Transverse colon (tissue), 4 donors: Measurements from ENCODE around the gene CFD. TPM values are rescaled to one million over a fixed set of nuclear protein-coding genes. Genes with fewer than 3 reads are reported as not detected.

Source experiments
- DNase-seq: peaks from one replicate; pipeline ENCODE4 v3.0.0-alpha.2; 2019
- H3K27ac ChIP-seq, 4 donors: fragments of 200-600 bp; sonication (generic); 2 replicates each; pipeline ENCODE4 v1.5.1; 2016 to 2018; ENCODE audit warnings: inconsistent platforms in 4 of 4
- H3K27me3 ChIP-seq: fragments of 200-600 bp; sonication (generic); 2 replicates; pipeline ENCODE4 v1.5.1; 2017; ENCODE audit warnings: inconsistent platforms
- H3K36me3 ChIP-seq, 4 donors: fragments of 200-600 bp; sonication (generic); 2 replicates each; pipeline ENCODE4 v1.5.1; 2017 to 2019; ENCODE audit warnings: inconsistent platforms in 4 of 4
- H3K4me1 ChIP-seq, 4 donors: fragments of 200-600 bp; sonication (generic); 2 replicates each; pipeline ENCODE4 v1.5.1; 2017 to 2020; ENCODE audit warnings: inconsistent platforms in 4 of 4
- H3K4me3 ChIP-seq, 4 donors: fragments of 200-600 bp; sonication (generic); 1 replicate in 1 of 4; 2 replicates in 3 of 4; pipeline versions ENCODE4 v1.5.1 to v1.6.1; 2017 to 2019; ENCODE audit warnings: inconsistent platforms in 4 of 4
- H3K9me3 ChIP-seq, 2 donors: fragments of 200-600 bp; sonication (generic); 2 replicates each; pipeline ENCODE4 v1.5.1; 2017 to 2019; ENCODE audit warnings: inconsistent platforms in 2 of 2
- CTCF ChIP-seq, 5 experiments: fragments of 200-600 bp in 3 of 5; fragments of 450-650 bp in 2 of 5; sonication (generic) in 3 of 5; IDR thresholded peaks; 1 replicate in 2 of 5; 2 replicates in 3 of 5; pipeline ENCODE4 v1.5.1; 2016 to 2017; ENCODE audit warnings: antibody characterized with exemption in 5 of 5, inconsistent platforms in 3 of 5, mild to moderate bottlenecking in 2 of 5, moderate library complexity in 1 of 5
- EP300 ChIP-seq: sonication (generic); formaldehyde crosslinking; IDR thresholded peaks from one replicate; pipeline ENCODE4 v1.6.1; 2017; ENCODE audit warnings: antibody characterized with exemption, low read depth
- POLR2A ChIP-seq: fragments of 450-650 bp; IDR thresholded peaks from one replicate; pipeline ENCODE4 v1.6.1; 2016; ENCODE audit warnings: antibody characterized with exemption, mild to moderate bottlenecking, moderate library complexity
- POLR2AphosphoS5 ChIP-seq, 3 donors: sonication (generic); formaldehyde crosslinking; IDR thresholded peaks; one replicate each; pipeline ENCODE4 v1.6.1; 2016; ENCODE audit warnings: antibody characterized with exemption in 3 of 3
- WGBS, 2 donors: methylation state at CpG; one replicate each; pipeline ENCODE4 v1.1.5; 2018; ENCODE audit warnings: low coverage in 1 of 2; 5-methylcytosine and 5-hydroxymethylcytosine counted together
- in situ Hi-C, 4 donors: fragments of 200-750 bp; cut with MboI; loops; one replicate each; pipeline versions ENCODE4 v1.15.0 to v1.15.1; 2017; ENCODE audit warnings: low sequenced_read_pairs in 3 of 4, low pct_ligation_motif_present in 1 of 4, low pct_unique_long_range_greater_than_20kb in 1 of 4
- intact Hi-C: fragments of 100-400 bp; cut with DNase I; formaldehyde crosslinking; loops from one replicate; pipeline ENCODE4 v1.15.1; 2023; ENCODE audit warnings: low total_unique reads
- total RNA-seq, 4 donors: library from RNA; depleted of rRNA; stranded (reverse); fragments of >200 nt; gene quantifications; one replicate each; pipeline ENCODE4 v1.1.0, GENCODE V29; 2016

Gene CFD
- total RNA-seq, 4 donors from 2014 or later: 147 to 368 (median 208) TPM

DNA sequence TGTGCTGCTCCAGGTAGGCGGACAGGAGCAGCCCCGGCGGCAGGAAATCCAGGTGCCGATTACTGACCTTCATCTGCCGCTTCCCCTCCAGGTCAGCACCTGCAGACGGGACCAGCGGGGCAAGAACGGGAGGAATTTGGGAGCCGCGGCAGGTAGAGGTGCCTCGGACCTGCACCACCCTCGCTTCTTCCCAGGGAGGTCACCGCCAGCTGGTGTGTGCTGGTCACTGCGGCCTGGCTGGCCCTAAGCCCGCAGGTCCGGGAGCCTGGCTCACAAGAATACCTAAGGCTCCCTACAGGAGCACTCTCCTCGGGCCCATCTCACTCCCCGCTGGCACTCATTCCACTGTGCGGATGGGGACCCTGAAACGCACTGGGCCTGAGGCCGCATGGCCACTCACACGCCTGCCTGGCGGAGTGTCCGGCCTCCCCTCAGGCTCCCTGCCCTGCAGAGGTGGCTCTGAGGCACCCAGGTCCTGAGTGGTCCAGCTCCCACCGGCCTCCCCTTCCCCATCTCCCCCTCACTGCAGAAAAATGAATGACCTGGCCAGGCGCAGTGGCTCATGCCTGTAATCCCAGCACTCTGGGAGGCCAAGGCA is 38.1 kb downstream of the CFD start:
- Histone ChIP-seq H3K27me3 (no peaks in the 10 kb centered on the region), H3K9me3 (no peaks in the 10 kb centered on the region), H3K4me3 (no peak overlapping the region), H3K27ac (no peak overlapping the region), H3K36me3 (no peaks in the 10 kb centered on the region), H3K4me1 (peaks cover 0 to 6% (median 2%) of the 10 kb centered on the region in 4 donors)
- 80 to 89% methylated on average over 4 to 18 of the region's 26 CpGs for WGBS, 2 donors
- TF ChIP-seq CTCF (IDR thresholded peaks at IDR 0.05): no peak
- TF ChIP-seq POLR2A: no peak
- no peak for TF ChIP-seq POLR2AphosphoS5 (IDR thresholded peaks at IDR 0.05)
- TF ChIP-seq EP300: no peak
- no peak for DNase-seq
- in situ Hi-C loops: no loop called here
- intact Hi-C loops: no loop called here

GRCh38 chr19:898663-899062 is 39.2 kb downstream of the CFD start:
- no peaks in the 10 kb centered on the region for H3K36me3 ChIP-seq
- intact Hi-C loops: no loop called here
- 74% methylated on average over 19 of the region's 20 CpGs; no CpG with 5 or more reads in 1 of the 2 donors for WGBS, 2 donors

DNA sequence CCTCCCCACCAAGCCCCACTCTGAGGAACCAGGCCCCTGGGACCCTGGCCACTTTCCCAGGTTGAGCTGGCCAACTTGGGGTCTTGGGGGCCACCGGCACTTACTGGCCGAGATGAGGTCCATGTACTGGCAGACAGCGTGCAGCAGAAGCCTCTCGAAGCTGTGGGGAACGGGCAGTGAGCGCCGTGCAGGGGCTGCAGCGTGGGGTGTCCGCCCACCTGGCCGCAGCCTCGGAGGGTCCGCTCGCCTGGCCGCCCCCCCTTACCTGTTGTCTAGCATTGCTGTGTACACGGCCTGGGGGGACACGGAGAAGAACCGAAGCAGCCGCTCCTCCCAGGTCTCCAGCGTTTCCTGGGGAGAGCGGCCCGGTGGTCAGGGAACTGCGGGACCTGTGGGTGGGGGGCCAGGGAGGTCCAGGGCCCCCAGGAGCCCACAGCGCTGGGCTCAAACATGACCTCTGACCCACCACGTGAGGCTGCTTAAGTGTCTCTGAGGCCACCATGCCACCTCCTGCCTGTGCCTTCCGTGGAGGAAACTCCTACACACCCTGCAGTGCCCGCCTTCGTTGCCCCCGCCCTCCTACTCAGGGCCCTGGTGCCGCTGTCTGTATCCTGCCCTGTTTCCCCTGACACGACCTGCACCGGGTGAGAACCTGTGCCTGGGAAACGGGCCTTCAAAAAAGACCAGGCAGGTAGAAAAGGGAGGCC is 40.0 kb downstream of the CFD start:
- Histone ChIP-seq H3K9me3 (no peaks in the 10 kb centered on the region), H3K4me1 (no peaks in the 10 kb centered on the region), H3K27ac (no peak overlapping the region), H3K27me3 (no peaks in the 10 kb centered on the region), H3K4me3 (no peak overlapping the region), H3K36me3 (no peaks in the 10 kb centered on the region)
- DNase-seq: no peak
- TF ChIP-seq CTCF (IDR thresholded peaks at IDR 0.05) (no peak), POLR2A (no peak), EP300 (no peak), POLR2AphosphoS5 (IDR thresholded peaks at IDR 0.05) (no peak)
- in situ Hi-C loops: no loop called here
- 86% methylated on average over 28 of the region's 32 CpGs; no CpG with 5 or more reads in 1 of the 2 donors for WGBS, 2 donors
- intact Hi-C loops: no loop called here

More at GRCh38 chr19:898663-899062, 39.2 kb downstream of the CFD start:
- H3K27ac ChIP-seq: no peak overlapping the region
- no peaks in the 10 kb centered on the region for H3K27me3 ChIP-seq
- no peak overlapping the region for H3K4me3 ChIP-seq
- peaks cover 0 to 3% (median 1%) of the 10 kb centered on the region in 4 donors for H3K4me1 ChIP-seq
- TF ChIP-seq POLR2AphosphoS5 (IDR thresholded peaks at IDR 0.05) (no peak), EP300 (no peak), POLR2A (no peak), CTCF (IDR thresholded peaks at IDR 0.05) (no peak)
- in situ Hi-C loops: no loop called here
- H3K9me3 ChIP-seq: no peaks in the 10 kb centered on the region
- no peak for DNase-seq

- no peak overlapping the region for H3K27ac ChIP-seq
- no peak for TF ChIP-seq POLR2A
- H3K9me3 ChIP-seq: no peaks in the 10 kb centered on the region
- no peak for DNase-seq
- no peaks in the 10 kb centered on the region for H3K36me3 ChIP-seq
- H3K27me3 ChIP-seq: no peaks in the 10 kb centered on the region
- H3K4me3 ChIP-seq: no peak overlapping the region
- 88% methylated on average over 15 of the region's 15 CpGs; no CpG with 5 or more reads in 1 of the 2 donors for WGBS, 2 donors
- no peaks in the 10 kb centered on the region for H3K4me1 ChIP-seq
- intact Hi-C loops: no loop called here
- in situ Hi-C loops: no loop called here
These were observed 40.5 kb downstream of the CFD start for GRCh38 chr19:900043-900301.
